ENCODE results near the gene ARMH3. TPM values are rescaled to one million over a fixed set of nuclear protein-coding genes. Genes with fewer than 3 reads are reported as not detected.

The ARMH3 gene
- total and polyA plus RNA-seq, 2 experiments from 2014 or later = 8.7 to 11.1 TPM

DNA sequence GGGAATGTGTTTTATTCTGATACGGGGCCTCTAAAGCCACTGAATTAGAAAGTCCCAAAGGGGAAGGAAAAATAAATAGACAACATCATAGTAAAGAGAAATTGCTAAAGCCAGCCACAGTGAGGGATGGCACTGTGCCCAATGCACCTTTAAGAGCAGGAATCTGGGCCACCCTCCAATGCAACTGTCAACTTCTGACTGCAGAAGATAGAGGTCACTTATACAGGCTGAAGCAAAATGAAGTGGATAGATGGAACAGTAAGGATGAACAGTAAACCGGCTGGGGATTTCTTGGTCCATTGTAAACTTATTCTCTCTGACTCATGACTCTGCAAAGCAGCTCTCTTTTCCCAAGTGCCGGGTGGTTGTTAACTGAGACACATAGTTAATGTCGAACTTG lies 158.3 kb downstream of the ARMH3 start (continued):
- TF ChIP-seq, protein P1, sequence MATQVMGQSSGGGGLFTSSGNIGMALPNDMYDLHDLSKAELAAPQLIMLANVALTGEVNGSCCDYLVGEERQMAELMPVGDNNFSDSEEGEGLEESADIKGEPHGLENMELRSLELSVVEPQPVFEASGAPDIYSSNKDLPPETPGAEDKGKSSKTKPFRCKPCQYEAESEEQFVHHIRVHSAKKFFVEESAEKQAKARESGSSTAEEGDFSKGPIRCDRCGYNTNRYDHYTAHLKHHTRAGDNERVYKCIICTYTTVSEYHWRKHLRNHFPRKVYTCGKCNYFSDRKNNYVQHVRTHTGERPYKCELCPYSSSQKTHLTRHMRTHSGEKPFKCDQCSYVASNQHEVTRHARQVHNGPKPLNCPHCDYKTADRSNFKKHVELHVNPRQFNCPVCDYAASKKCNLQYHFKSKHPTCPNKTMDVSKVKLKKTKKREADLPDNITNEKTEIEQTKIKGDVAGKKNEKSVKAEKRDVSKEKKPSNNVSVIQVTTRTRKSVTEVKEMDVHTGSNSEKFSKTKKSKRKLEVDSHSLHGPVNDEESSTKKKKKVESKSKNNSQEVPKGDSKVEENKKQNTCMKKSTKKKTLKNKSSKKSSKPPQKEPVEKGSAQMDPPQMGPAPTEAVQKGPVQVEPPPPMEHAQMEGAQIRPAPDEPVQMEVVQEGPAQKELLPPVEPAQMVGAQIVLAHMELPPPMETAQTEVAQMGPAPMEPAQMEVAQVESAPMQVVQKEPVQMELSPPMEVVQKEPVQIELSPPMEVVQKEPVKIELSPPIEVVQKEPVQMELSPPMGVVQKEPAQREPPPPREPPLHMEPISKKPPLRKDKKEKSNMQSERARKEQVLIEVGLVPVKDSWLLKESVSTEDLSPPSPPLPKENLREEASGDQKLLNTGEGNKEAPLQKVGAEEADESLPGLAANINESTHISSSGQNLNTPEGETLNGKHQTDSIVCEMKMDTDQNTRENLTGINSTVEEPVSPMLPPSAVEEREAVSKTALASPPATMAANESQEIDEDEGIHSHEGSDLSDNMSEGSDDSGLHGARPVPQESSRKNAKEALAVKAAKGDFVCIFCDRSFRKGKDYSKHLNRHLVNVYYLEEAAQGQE (IDR thresholded peaks at IDR 0.05; ENCODE audit: unreplicated experiment) = no peak
- no peak for TF ChIP-seq JUNB (IDR thresholded peaks at IDR 0.05; ENCODE audit: unreplicated experiment)
- TF ChIP-seq ZNF331 (CRISPR knock-in tag; IDR thresholded peaks at IDR 0.05; ENCODE audit: low read depth) = no peak

- no peaks in the 10 kb centered on the region for H3F3A ChIP-seq (replicated peaks; ENCODE audit: low read depth)
- ATAC-seq = no peak
- 0 out of 2 replicates have a peak, but pooled peaks cover under 1% of the 10 kb centered on the region for H3K4me1 ChIP-seq (ENCODE audit: insufficient read depth)
- no peaks in the 10 kb centered on the region for H3K79me2 ChIP-seq (replicated peaks; ENCODE audit: insufficient read depth)
- no peak overlapping the region for H3K4me3 Mint-ChIP-seq
- peaks cover 3% of the 10 kb centered on the region for H3K27me3 Mint-ChIP-seq (ENCODE audit: insufficient read depth, low read depth, poor library complexity)
- no peaks in the 10 kb centered on the region for H3K9me2 ChIP-seq (ENCODE audit: insufficient read depth)
- H3K4me2 ChIP-seq = no peak overlapping the region
- H2AFZ ChIP-seq = no peak overlapping the region
- no peak overlapping the region for H3K4me3 ChIP-seq
- H3K27ac ChIP-seq (ENCODE audit: low read depth) = no peak overlapping the region
- DNase-seq (ENCODE audit: low spot score) = no peak
- no peaks in the 10 kb centered on the region for H3K36me3 Mint-ChIP-seq (ENCODE audit: low read depth)
- no peaks in the 10 kb centered on the region for H4K20me1 ChIP-seq (replicated peaks; ENCODE audit: insufficient read depth)
- no peaks in the 10 kb centered on the region for H3K27me3 ChIP-seq (ENCODE audit: insufficient read depth)
- H3K36me3 ChIP-seq (ENCODE audit: insufficient read depth) = no peaks in the 10 kb centered on the region
- no peaks in the 10 kb centered on the region for H3K9me3 Mint-ChIP-seq
- H3K27ac Mint-ChIP-seq = no peak overlapping the region
- TF ChIP-seq, protein P2, sequence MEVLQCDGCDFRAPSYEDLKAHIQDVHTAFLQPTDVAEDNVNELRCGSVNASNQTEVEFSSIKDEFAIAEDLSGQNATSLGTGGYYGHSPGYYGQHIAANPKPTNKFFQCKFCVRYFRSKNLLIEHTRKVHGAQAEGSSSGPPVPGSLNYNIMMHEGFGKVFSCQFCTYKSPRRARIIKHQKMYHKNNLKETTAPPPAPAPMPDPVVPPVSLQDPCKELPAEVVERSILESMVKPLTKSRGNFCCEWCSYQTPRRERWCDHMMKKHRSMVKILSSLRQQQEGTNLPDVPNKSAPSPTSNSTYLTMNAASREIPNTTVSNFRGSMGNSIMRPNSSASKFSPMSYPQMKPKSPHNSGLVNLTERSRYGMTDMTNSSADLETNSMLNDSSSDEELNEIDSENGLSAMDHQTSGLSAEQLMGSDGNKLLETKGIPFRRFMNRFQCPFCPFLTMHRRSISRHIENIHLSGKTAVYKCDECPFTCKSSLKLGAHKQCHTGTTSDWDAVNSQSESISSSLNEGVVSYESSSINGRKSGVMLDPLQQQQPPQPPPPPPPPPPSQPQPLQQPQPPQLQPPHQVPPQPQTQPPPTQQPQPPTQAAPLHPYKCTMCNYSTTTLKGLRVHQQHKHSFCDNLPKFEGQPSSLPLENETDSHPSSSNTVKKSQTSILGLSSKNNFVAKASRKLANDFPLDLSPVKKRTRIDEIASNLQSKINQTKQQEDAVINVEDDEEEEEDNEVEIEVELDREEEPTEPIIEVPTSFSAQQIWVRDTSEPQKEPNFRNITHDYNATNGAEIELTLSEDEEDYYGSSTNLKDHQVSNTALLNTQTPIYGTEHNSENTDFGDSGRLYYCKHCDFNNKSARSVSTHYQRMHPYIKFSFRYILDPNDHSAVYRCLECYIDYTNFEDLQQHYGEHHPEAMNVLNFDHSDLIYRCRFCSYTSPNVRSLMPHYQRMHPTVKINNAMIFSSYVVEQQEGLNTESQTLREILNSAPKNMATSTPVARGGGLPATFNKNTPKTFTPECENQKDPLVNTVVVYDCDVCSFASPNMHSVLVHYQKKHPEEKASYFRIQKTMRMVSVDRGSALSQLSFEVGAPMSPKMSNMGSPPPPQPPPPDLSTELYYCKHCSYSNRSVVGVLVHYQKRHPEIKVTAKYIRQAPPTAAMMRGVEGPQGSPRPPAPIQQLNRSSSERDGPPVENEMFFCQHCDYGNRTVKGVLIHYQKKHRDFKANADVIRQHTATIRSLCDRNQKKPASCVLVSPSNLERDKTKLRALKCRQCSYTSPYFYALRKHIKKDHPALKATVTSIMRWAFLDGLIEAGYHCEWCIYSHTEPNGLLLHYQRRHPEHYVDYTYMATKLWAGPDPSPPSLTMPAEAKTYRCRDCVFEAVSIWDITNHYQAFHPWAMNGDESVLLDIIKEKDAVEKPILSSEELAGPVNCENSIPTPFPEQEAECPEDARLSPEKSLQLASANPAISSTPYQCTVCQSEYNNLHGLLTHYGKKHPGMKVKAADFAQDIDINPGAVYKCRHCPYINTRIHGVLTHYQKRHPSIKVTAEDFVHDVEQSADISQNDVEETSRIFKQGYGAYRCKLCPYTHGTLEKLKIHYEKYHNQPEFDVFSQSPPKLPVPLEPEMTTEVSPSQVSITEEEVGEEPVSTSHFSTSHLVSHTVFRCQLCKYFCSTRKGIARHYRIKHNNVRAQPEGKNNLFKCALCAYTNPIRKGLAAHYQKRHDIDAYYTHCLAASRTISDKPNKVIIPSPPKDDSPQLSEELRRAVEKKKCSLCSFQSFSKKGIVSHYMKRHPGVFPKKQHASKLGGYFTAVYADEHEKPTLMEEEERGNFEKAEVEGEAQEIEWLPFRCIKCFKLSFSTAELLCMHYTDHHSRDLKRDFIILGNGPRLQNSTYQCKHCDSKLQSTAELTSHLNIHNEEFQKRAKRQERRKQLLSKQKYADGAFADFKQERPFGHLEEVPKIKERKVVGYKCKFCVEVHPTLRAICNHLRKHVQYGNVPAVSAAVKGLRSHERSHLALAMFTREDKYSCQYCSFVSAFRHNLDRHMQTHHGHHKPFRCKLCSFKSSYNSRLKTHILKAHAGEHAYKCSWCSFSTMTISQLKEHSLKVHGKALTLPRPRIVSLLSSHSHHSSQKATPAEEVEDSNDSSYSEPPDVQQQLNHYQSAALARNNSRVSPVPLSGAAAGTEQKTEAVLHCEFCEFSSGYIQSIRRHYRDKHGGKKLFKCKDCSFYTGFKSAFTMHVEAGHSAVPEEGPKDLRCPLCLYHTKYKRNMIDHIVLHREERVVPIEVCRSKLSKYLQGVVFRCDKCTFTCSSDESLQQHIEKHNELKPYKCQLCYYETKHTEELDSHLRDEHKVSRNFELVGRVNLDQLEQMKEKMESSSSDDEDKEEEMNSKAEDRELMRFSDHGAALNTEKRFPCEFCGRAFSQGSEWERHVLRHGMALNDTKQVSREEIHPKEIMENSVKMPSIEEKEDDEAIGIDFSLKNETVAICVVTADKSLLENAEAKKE (CRISPR knock-in tag; IDR thresholded peaks at IDR 0.05) = no peak
- TF ChIP-seq, protein P1 (IDR thresholded peaks at IDR 0.05; ENCODE audit: unreplicated experiment) = no peak
- no peak for TF ChIP-seq ZNF114 (CRISPR knock-in tag; IDR thresholded peaks at IDR 0.05)
- TF ChIP-seq NANOG (IDR thresholded peaks at IDR 0.05; ENCODE audit: borderline replicate concordance) = no peak
- TF ChIP-seq CREB1 (CRISPR knock-in tag; IDR thresholded peaks at IDR 0.05; ENCODE audit: low read depth) = no peak
- TF ChIP-seq CTCF (conservative IDR thresholded peaks at IDR 0.05; ENCODE audit: low read depth in 2 of 2) = no peak
- TF ChIP-seq JUNB (IDR thresholded peaks at IDR 0.05; ENCODE audit: unreplicated experiment) = no peak
- H3K4me1 Mint-ChIP-seq = peaks cover 11% of the 10 kb centered on the region
Measured at GRCh38 chr10:101896225-101896877, 159.6 kb downstream of the ARMH3 start.
